ENCODE results near the gene APOL2. TPM values are rescaled to one million over a fixed set of nuclear protein-coding genes. Genes with fewer than 3 reads are reported as not detected.

APOL2 gene
- total and polyA plus RNA-seq, 3 donors from 2014 or later, result 16.6 to 34.5 (median 19.5) TPM

GRCh38 chr22:36285545-36285944, 46.2 kb upstream of the APOL2 start:
- no peaks in the 10 kb centered on the region for H3K27me3 ChIP-seq
- no peaks in the 10 kb centered on the region for H3K9me3 ChIP-seq
- H3K4me1 ChIP-seq, result peaks cover 21% of the 10 kb centered on the region
- peak overlapping the region; percentile 60 to 71 for H3K27ac ChIP-seq
- TF ChIP-seq CTCF (IDR thresholded peaks at IDR 0.05) (no peak), POLR2A (IDR thresholded peaks at IDR 0.05) (no peak)
- no peaks in the 10 kb centered on the region for H3K36me3 ChIP-seq (ENCODE audit: low read depth, missing control alignments)
- intact Hi-C loops (cut with DNase I; ENCODE audit: low total_unique reads), result loop anchor here (10.0 kb wide), 1 partner anchor 91 kb away; no protein-coding TSS in a partner anchor
- peak; percentile 54 for DNase-seq
- WGBS, 2 donors, result 44 to 83% methylated on average over 18 to 21 of the region's 21 CpGs
- H3K4me3 ChIP-seq, result no peak overlapping the region

- peaks cover 21% of the 10 kb centered on the region for H3K4me1 ChIP-seq
- 47 to 57% methylated on average over 10 to 12 of the region's 12 CpGs for WGBS, 2 donors
- H3K27ac ChIP-seq, result peak overlapping the region; percentile 24 to 71
- H3K9me3 ChIP-seq, result no peaks in the 10 kb centered on the region
- H3K27me3 ChIP-seq, result no peaks in the 10 kb centered on the region
- intact Hi-C loops (cut with DNase I; ENCODE audit: low total_unique reads), result loop anchor here (10.0 kb wide), 1 partner anchor 90 kb away; no protein-coding TSS in a partner anchor
- TF ChIP-seq POLR2A (IDR thresholded peaks at IDR 0.05), result no peak
- no peak overlapping the region for H3K4me3 ChIP-seq
- no peaks in the 10 kb centered on the region for H3K36me3 ChIP-seq (ENCODE audit: low read depth, missing control alignments)
- DNase-seq, result peak; percentile 75
Measured at GRCh38 chr22:36285017-36285416, 45.7 kb upstream of the APOL2 start.

GRCh38 chr22:36284171-36284571, 44.8 kb upstream of the APOL2 start:
- Histone ChIP-seq H3K27me3 (no peaks in the 10 kb centered on the region), H3K4me3 (no peak overlapping the region), H3K4me1 (peaks cover 21% of the 10 kb centered on the region), H3K27ac (peak overlapping the region in 1 of 2 donors; percentile 24), H3K9me3 (no peaks in the 10 kb centered on the region), H3K36me3 (ENCODE audit: low read depth, missing control alignments) (no peaks in the 10 kb centered on the region)
- DNase-seq, result no peak
- intact Hi-C loops (cut with DNase I; ENCODE audit: low total_unique reads), result loop anchor here (10.0 kb wide), 1 partner anchor 89 kb away; no protein-coding TSS in a partner anchor
- 93 to 96% methylated on average over 8 to 21 of the region's 24 CpGs for WGBS, 2 donors
- TF ChIP-seq CTCF (IDR thresholded peaks at IDR 0.05), result no peak
- TF ChIP-seq POLR2A (IDR thresholded peaks at IDR 0.05), result no peak

GRCh38 chr22:36282328-36282831, 43.1 kb upstream of the APOL2 start:
- DNase-seq, result peak; percentile 40
- H3K27me3 ChIP-seq, result no peaks in the 10 kb centered on the region
- intact Hi-C loops (cut with DNase I; ENCODE audit: low total_unique reads), result loop anchor here (10.0 kb wide), 1 partner anchor 88 kb away; no protein-coding TSS in a partner anchor
- no peak overlapping the region for H3K27ac ChIP-seq
- peaks cover 24% of the 10 kb centered on the region for H3K4me1 ChIP-seq
- no peak overlapping the region for H3K4me3 ChIP-seq
- no peak for TF ChIP-seq CTCF (IDR thresholded peaks at IDR 0.05)
- TF ChIP-seq POLR2A (IDR thresholded peaks at IDR 0.05), result no peak
- 79 to 83% methylated on average over 18 to 24 of the region's 24 CpGs for WGBS, 2 donors
- H3K36me3 ChIP-seq (ENCODE audit: low read depth, missing control alignments), result no peaks in the 10 kb centered on the region
- no peaks in the 10 kb centered on the region for H3K9me3 ChIP-seq

- H3K4me1 ChIP-seq, result peaks cover 24% of the 10 kb centered on the region
- DNase-seq, result no peak
Measured at GRCh38 chr22:36281781-36282327, 42.5 kb upstream of the APOL2 start.

More at GRCh38 chr22:36281781-36282327, 42.5 kb upstream of the APOL2 start:
- H3K9me3 ChIP-seq, result no peaks in the 10 kb centered on the region
- no peak overlapping the region for H3K27ac ChIP-seq
- no peaks in the 10 kb centered on the region for H3K27me3 ChIP-seq
- TF ChIP-seq CTCF (IDR thresholded peaks at IDR 0.05) (no peak), POLR2A (IDR thresholded peaks at IDR 0.05) (no peak)
- H3K36me3 ChIP-seq (ENCODE audit: low read depth, missing control alignments), result no peaks in the 10 kb centered on the region
- no peak overlapping the region for H3K4me3 ChIP-seq
- WGBS, 2 donors, result 64 to 74% methylated on average over 14 of the region's 14 CpGs
- intact Hi-C loops (cut with DNase I; ENCODE audit: low total_unique reads), result loop anchor here (10.0 kb wide), 1 partner anchor 87 kb away; no protein-coding TSS in a partner anchor
